NCI-H748 (cell line): Measurements from ENCODE around the gene TMEM108.

ENCODE experiments used
- DNase-seq: peaks from one replicate; lab custom pipeline; 2025; ENCODE audit not compliant: unreplicated experiment; lab: John Stamatoyannopoulos, UW

TMEM108 gene

DNA sequence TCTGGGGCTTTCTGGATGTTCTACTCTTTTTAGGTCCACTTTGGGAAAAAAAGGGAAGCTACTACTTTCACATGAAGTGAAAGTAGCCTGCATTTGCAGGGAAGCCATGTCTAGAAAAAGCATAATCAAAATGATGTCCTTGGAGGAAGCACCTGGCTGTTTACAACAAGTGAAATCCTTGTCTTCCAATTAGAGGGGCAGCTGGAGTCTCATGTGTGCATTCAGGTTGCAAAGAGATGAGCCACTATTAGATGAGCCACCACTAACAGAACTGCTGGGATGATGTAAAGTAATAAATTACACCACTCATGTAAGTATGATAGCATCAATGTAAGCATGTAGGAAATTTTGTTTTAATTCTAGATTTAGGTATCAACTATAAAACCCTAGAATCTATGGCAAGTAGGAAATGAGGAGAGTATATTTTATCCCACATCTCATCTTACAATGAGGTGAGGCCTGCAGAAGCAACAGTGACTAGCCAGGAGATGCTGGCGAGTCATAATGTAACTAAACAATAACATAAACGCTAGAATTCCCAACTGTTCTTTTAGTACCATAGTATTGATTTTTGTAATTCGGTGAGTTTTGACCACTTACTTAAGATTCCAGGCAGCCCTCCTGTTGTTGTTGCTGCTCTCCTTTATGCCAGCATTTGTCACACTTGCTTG, 75.9 kb downstream of the TMEM108 start:
- DNase-seq: peak; percentile 77

DNA sequence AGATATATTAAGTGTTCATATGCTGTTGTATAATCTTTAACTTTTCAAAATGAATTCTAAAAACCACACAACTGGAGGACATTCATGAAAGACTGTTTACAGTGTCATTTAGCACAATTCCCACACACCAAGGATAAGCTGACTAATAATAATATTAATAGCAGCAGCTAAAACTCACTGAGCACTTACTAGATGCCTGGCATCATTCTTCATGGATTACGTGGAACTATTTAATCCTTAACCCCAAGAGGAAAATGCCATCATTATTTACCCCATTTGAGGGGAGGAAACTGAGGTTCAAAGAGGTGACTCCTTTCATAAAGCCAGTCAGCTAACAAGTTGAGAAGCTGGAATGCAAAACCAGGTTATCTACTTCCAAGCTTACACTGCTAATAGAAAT, 77.0 kb downstream of the TMEM108 start:
- no peak for DNase-seq

DNA sequence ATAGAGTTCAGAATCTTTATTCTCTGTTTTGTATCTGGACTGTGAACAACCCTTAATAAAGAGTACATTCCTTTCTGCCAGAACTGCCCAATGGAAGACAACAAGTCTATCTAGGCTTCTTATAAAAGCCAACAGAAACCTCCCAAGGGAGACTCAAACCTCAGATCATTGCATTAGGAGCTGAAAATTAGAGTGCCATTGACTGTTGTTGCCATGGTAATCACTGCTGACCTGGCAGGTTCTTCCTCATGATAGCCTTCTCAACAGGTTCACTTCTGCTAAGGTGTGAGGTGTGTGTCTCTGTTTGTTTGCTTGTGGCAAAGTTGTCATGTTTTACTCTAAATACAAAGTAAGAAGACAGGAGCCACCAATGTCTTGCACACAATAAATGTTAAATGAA, 79.2 kb downstream of the TMEM108 start:
- DNase-seq: peak; percentile 90

DNA sequence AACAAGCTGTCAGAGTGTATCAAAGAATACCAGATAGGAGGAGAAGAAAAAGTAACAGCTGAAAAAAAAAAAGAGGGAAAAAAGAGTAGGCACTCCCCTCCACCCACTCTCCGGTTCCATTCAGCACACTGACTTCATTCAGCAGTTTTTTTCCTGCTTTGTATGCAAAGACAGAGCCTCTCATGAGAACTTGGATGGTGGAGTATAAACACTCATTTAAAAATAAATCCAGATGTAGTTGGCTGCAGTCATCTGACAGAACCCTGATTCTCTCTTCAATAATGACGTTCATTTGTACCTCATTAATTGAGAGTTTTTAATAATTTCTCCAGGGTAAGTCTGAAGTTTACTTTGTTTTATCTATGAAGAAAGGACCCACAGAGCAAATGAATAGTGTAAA, 81.0 kb downstream of the TMEM108 start:
- DNase-seq: no peak

DNA sequence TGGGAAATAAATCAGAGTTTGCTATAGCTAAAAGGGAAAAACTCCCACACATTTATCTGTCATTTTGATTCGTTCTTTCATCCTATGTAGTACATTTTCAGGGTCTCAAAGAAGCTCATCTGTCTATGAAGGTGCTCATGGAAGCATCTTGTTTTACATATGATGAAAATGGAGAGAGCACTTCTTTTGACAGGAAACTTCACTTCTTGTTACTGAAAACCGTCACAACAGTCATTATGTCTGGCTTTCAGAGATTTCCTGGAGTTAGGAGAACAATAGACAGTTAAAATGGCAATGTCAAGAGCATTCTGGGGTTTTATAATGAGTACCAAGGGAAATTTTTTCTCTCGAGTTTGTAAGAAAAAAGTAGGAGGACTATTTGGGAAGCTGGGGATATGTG, 83.3 kb downstream of the TMEM108 start:
- peak; percentile 34 for DNase-seq

DNA sequence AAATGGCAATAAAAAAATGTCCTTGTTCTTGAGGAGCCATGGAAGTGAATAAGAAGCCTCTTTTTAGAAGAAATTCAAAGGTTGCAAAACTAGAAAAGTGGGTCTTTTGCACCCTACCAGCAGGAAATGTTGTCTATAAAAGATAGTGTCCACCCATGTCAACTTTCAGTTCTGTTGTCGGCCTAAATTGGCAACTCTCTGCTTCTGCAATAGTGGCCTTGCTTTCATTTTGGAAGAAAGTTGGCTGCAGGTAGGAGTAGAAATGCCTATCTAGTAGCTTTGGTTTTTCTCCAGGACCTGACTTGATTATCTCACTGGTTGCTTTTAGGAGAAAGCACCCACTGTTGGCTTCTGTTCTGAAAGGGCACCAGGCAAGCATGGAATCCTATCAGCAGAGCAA, 85.4 kb downstream of the TMEM108 start:
- DNase-seq: no peak

DNA sequence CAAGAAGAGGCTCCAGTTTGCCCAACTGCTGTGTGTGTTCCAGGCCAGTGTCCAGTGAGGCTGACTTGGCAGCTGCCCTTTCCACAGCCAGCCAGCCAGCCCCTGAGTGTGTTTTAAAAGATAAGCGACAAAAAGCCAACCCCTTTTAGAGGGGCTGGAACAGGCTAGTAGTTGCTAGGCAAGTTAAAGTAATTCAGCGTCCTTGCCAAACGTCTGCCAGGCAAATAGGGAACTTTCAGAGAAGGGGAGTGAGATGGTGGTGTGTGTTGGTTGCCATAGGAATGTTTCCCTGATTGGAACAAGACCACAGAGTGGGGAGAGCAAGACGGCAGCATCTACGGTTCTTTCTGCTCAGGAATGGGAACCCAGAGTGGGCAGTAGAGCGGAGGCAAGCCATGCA, 86.3 kb downstream of the TMEM108 start:
- DNase-seq: peak; percentile 12

DNA sequence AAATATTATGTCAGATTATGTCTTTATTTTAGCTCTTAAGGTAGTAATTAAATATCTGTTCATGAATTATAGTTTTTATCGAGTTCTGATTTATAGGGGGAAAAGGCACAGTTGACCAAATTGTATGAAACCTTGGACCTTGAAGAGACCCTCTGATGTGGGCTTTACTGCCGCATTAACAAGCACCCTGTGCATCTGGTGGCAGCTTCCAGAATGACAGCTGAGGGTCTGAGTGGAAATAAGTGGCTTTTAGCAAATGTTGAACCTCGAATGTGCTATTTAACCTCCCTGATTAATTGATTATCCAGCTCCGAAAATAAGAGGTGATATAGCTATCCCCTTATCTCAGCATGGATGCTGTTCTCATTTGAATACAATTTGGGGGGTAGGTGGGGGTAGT, 87.0 kb downstream of the TMEM108 start:
- DNase-seq: no peak

DNA sequence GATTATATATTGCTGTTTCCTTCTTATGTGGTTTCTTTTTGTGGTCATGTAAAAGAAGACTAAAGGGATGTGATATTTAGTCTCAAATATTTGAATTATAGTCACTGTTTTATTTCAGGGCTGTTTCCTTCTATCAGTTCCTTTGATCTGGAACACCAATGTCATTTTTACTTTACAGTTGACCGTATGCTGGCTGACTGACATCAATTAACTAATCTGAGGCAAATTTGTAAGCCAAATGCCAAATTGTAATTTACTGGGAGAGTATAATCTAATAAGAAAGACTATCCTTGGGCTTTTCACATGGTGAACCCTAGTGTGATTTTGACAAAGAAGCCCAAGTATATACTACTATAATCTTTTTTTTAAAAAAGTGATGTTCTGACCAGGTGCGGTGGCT, 87.6 kb downstream of the TMEM108 start:
- no peak for DNase-seq

DNA sequence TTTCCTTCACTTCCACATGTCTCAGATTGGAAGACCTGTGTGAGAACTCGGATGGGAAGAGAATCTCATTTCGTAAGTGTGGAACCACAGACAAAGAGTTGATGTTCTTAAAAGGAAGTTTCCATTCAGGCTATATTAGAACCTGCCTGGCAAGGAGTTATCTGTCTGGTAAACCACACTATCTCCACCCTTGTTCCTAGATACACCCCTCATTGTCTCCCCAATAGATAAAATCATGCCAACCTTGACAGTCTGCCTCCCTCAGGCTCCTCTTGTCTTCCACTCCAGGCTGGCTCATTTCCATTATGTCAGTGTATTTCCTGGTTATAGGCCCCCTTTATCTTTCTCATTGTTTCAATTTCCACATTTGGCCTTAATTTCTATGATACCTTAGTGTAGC, 89.2 kb downstream of the TMEM108 start:
- DNase-seq: no peak

DNA sequence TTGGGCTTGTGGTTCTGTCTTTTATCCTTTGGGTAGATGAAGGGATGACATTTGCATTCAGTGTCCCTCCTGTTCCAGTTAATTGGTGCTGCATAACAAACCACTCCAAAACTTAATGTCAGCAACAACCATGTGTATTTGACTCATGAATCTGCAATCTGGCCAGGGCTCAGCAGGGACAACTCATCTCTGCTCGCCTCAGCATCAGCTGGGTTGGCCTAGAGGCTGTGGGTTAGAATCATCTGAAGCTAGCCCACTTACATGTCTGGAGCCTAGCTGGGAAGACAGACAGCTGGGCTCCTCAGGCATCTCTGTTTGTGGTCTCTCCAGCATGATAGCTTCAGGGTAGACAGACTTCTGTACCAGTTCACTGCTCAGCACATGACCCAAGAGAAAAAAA, 92.0 kb downstream of the TMEM108 start:
- DNase-seq: peak; percentile 82

DNA sequence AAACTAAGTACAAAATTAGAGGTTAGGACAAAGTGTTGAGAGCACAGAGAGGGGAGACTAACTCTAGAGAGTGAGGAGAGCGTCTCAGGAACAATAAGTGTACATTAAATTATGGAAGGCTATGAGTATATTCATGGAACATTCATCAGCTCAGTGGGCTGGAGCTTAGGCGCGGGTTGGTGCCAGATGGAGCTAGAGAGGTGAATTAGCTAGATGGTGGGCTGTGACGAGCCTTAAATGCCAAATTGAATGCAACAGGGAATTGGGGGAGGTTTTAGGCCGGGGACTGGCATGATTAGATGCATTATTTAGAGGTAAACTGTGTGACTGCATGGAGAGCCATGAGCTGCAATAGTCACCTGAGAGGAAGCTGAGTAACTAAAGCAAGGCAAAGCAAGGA, 97.1 kb downstream of the TMEM108 start:
- DNase-seq: peak; percentile 92

DNA sequence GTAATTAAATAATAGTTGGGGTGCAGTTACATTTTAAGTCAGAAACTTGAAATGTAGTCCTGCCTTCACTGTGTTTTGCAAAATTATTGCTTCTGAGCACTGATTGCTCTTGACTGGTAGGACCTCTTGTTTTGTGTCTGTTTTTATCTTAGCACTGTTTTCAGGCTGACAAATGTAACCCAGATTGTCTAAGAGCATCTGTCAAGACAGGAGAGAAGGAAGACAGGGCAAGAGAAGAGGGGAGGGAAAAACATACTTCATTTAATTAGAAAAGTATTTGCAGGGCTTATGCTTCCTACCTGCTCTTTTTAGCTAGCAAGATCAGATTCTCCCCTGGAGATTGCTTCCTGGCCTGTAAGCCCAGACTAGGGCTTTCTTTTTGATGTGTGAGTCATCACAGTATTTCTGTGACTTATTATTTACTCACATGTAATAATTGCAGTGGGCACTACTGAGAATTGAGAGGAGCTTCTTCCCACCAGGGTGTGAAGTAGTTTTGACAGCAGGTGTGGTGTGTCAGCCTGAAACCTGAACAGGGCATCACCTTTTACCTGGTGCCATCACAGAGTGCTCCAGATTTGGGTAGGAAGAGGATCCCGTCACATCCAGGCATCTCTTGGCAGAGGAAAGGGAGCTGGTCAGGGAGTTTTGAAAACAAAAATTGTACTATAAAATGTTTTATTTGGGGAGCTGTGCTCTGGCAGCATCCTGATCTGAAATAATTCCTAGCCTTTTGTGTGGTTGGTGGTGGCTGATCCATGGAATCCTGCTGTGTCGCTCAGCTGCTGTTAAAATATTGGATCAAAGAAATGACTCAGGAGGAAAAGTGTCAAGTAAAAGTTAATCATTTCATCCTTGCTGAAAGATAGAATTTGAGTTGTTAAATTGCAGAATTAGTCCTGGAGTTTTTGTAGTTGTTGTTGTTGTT, 98.2 kb downstream of the TMEM108 start:
- DNase-seq: peak; percentile 96

DNA sequence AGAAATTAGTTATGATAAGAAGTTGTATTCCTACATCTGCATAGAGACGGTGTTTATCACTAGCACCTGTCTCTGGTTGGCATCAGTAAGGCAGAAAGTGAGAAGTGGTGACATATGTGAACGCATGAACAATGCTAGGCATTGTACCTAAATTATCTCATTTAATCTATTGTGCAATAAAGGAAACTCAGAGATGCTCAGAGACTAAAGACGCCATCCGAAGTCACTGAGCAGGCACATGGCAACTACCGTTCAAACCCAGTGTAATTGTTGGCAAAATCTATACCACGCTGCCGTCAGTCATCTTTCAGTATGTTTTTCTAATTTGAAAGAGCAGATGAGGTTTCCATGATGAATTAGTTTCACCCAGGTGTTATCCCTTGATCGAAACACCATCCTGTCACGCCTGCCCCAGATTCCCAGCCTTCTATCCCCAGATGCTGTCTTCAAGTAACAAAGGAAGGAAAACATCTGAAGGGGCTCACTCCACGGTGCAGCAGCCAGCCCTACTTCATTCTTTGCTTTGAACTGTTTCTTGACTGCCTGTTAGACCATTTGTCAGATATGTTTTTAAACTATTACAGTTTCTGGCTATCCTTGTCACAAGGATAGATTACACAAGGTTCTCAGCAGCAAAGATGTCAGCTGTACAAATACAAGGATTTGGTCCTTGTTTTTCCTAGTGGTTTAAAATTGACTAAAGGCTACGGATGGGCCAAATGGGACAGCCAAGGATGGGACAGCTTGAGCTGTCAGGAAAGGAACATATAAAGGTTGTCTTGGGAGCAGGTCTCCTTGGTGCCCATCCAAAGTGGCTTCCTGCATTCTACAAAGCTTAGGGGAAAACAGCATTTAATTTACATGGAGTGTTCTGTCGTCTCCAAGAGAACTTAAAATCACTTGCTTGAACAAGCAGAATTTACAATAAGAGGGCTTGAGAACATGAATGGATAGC, 99.1 kb downstream of the TMEM108 start:
- peak; percentile 56 for DNase-seq

DNA sequence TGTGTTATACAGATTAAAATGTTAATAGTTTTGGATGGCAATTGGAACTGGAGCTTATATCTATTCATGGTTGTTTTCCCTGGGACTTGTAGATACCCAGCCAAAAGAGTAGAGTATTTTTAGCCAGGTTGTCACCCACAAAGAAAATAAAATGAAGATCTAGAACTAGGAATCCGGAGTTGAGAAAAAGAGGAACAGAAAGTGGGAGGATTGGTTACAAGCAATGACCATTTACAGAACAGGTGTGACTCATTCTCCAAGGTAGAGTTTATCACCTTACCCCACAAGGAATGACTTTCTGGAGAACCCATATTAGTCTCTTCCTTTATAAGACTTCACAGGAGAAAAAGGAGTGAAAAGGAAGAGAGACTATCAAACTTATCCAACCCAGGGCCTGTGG, 99.8 kb downstream of the TMEM108 start:
- DNase-seq: no peak

DNA sequence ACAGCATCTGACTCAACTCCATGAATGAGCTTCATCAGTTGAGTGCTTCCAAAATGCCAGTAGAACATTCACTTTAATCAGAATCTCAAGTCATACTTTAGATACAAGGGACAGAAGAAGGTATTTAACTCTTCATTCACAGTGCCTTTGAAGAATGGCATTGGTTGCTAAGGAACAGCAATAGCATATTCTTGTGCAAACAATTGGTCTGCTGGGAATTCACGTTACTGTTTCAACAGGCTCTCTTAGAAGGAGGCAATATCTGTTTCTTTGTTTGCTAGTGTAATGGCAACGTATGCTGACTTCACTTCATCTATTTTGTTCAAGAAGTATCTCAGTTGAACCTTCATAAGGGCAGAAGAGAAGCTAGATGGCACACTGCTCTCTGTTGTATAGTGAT, 113.9 kb downstream of the TMEM108 start:
- peak; percentile 90 for DNase-seq

DNA sequence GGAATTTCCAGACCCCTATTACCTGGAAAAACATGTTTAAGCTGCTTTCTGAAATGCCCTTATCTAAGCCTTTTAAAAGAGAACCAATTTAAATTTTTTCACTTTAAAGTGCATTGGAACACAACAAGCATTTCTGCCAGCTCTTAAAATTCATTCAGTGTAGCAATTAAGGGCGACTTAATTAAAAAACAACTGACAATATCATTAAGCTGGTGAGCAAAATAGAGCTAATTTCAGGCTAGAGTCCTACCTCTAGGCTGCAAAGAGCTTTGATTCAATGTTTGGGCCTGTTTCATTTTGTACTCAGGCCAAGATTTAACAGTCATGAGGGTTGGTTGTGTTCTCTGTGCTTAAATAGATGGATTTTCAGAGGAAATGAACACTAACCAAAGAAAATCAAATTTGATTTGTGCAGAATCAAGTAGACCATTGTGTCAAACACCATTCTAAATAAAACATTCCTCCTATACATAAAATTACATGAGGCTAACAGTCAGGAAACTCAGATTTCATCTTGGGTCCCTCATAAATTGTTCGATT, 114.6 kb downstream of the TMEM108 start:
- DNase-seq: no peak

DNA sequence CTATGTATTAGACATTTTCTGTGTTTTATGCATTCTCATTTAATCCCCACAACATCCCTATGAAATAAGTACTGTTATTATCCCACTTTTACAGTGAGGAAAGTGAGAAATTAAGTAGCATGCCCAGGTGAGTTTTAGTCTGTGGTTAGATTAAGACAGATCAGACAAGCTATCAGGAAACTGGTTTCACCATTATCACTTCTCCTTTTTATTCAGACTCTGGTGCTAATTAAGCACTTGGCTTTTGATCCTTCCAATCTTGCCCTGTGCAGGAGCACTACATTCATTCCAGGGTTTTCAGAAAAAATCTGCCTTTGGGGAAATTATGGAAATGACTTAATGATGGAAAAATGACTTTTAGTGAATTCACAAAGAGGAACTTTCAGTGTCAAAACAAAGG, 115.2 kb downstream of the TMEM108 start:
- no peak for DNase-seq

DNA sequence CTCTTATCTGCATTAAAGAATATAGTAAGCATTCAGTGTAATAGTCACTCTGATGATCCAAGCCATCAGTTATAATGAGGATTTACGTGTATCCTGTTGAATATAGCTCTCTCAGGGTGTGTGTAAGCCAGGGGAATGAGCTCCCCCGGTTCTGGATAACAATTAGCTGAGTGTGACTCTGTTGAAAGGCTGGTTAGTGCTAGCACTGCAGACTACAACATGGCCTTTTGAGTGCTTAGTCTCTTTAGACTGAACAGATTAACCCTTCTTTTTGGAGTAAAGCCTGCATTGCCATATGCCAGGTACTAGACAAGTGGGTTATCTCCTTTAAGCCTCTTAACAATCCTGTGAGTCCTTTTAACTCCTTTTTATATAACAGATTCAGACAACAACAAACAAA, 119.5 kb downstream of the TMEM108 start:
- no peak for DNase-seq

DNA sequence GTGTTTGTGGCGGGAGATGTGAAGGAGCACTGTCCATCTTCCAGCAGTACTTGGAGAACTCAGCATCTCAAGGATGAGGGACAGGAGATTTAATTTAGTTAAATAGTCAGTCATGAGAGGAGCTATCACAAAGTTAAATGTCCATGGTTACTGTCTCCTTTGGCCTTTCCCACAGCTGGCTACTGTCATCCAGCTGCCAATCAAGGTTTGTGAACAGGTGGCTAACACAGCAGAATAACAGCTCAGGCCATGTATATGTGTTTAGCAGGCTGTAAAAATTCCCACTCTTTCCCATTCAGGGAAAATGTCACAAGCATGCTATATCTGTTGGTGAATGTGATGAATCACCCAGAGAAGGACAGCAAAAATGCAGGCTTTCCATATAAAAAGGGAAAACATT, 120.5 kb downstream of the TMEM108 start:
- no peak for DNase-seq
